ENCODE data around the gene RAB27A. TPM values are rescaled to one million over a fixed set of nuclear protein-coding genes. Genes with fewer than 3 reads are reported as not detected.
A peak's percentile ranks its signal among the peaks of the same experiment; 100 is the strongest.

RAB27A gene
- total and polyA plus RNA-seq, 10 of the 15 experiments (the other 5 are each of a cell fraction or from before 2014, with no cell fraction given) = 13.3 to 139 (median 35.2) TPM

DNA sequence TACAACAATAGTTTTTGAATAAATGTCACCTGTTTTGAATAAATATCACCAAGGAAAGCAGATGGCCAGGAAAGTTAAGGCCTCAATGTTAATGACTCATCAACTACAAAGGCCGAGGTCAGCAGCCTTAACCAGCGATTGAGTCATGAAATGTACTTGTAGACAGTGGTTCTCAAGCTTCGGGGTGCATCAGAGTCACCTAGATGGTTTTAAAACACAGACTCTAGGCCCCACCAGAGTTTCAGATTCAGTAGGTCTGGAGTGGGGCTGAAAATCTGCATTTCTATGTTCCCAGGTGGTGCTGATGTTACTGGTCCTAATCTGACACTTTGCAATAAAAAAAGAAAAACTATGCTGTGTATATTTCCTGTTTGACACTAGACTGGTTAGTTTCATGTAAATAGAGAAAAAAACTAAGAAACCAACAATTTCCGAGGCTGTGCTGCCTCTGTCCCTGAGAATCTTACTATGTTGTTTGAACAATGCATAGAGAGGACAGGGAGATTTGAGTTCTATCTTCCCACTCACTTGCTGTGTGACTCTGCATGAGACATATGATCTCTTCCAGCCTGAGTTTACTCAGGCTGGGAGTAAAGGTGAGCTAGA is 9.8 kb downstream of the RAB27A start (continued):
- no peak for TF ChIP-seq E4F1 (IDR thresholded peaks at IDR 0.05; ENCODE audit: borderline replicate concordance, partially characterized antibody)
- no peak for TF ChIP-seq STAT1 (conservative IDR thresholded peaks at IDR 0.05)
- TF ChIP-seq CBFB (IDR thresholded peaks at IDR 0.05; ENCODE audit: low read depth) = peak; percentile 40; the same call in 1 of the 2 replicates
- no peak for TF ChIP-seq RAD51 (IDR thresholded peaks at IDR 0.05)
- TF ChIP-seq, protein P1, sequence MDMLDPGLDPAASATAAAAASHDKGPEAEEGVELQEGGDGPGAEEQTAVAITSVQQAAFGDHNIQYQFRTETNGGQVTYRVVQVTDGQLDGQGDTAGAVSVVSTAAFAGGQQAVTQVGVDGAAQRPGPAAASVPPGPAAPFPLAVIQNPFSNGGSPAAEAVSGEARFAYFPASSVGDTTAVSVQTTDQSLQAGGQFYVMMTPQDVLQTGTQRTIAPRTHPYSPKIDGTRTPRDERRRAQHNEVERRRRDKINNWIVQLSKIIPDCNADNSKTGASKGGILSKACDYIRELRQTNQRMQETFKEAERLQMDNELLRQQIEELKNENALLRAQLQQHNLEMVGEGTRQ (IDR thresholded peaks at IDR 0.05; ENCODE audit: borderline replicate concordance, low read depth, low read length) = no peak
- TF ChIP-seq GABPA (IDR thresholded peaks at IDR 0.05; ENCODE audit: low read depth) = 0 out of 2 replicates have a peak, but pooled peaks have one; percentile 40
- TF ChIP-seq CHD2 (IDR thresholded peaks at IDR 0.05; ENCODE audit: borderline replicate concordance, low read depth, low read length) = 0 out of 2 replicates have a peak, but pooled peaks have one; percentile 33
- TF ChIP-seq WRNIP1 (IDR thresholded peaks at IDR 0.05; ENCODE audit: borderline replicate concordance, low read depth, low read length) = no peak
- peak; percentile 70 for TF ChIP-seq EED (IDR thresholded peaks at IDR 0.05; ENCODE audit: low read depth)
- TF ChIP-seq TBL1XR1 (IDR thresholded peaks at IDR 0.05; ENCODE audit: low read depth, low read length) = 0 out of 2 replicates have a peak, but pooled peaks have one; percentile 18
- TF ChIP-seq CHD1 (IDR thresholded peaks at IDR 0.05; ENCODE audit: low read depth, low read length) = no peak
- no peak for TF ChIP-seq NR2C1 (IDR thresholded peaks at IDR 0.05)
- peak; percentile 39 for TF ChIP-seq IKZF1 (conservative IDR thresholded peaks at IDR 0.05)
- 0 out of 2 replicates have a peak, but pooled peaks have one; percentile 40 for TF ChIP-seq NBN (IDR thresholded peaks at IDR 0.05)
- no peak for TF ChIP-seq LARP7 (IDR thresholded peaks at IDR 0.05)
- no peak for TF ChIP-seq HDAC2 (IDR thresholded peaks at IDR 0.05)
- TF ChIP-seq ZNF207 (IDR thresholded peaks at IDR 0.05; ENCODE audit: borderline replicate concordance) = no peak
- peak; percentile 49; the same call in 1 of the 2 replicates for TF ChIP-seq BCL11A (IDR thresholded peaks at IDR 0.05; ENCODE audit: low read depth, low read length)
- TF ChIP-seq MEF2B (IDR thresholded peaks at IDR 0.05; ENCODE audit: partially characterized antibody, poor library complexity, severe bottlenecking) = no peak
- peak; percentile 89 for TF ChIP-seq NFIC (IDR thresholded peaks at IDR 0.05; ENCODE audit: low read depth, low read length)
- TF ChIP-seq TCF7 (IDR thresholded peaks at IDR 0.05; ENCODE audit: borderline replicate concordance) = peak; percentile 27; the same call in 1 of the 2 replicates
- TF ChIP-seq BCLAF1 (IDR thresholded peaks at IDR 0.05) = no peak
- TF ChIP-seq IRF3 (IDR thresholded peaks at IDR 0.05) = no peak
- TF ChIP-seq RBBP5 (conservative IDR thresholded peaks at IDR 0.05) = no peak
- TF ChIP-seq PAX8 (IDR thresholded peaks at IDR 0.05) = no peak
